Calu3 (cell line): Measurements from ENCODE around the gene WSCD2. TPM values are rescaled to one million over a fixed set of nuclear protein-coding genes. Genes with fewer than 3 reads are reported as not detected.

Experiments used
- BruUV-seq: library from RNA; stranded (reverse); fragments of 400-500 nt; replicated peaks from 2 replicates; lab custom pipeline; 2021; lab: Mats Ljungman, UMichigan
- CTCF ChIA-PET: fragments of 300-600 bp; sonication (Branson Sonifier 250); formaldehyde crosslinking; loops from one replicate; lab custom pipeline; 2022; ENCODE audit warnings: antibody characterized with exemption; lab: Charles Lee
- DNase-seq: peaks from one replicate; pipeline ENCODE4 v3.0.0; 2022
- H3K27ac Mint-ChIP-seq: one replicate; pipeline ENCODE4 v1.8.0; 2022; ENCODE audit warnings: mixed read lengths; ENCODE audit not compliant: unreplicated experiment
- H3K27me3 Mint-ChIP-seq: one replicate; pipeline ENCODE4 v1.8.0; 2022; ENCODE audit warnings: mixed read lengths; ENCODE audit not compliant: unreplicated experiment
- H3K36me3 Mint-ChIP-seq: one replicate; pipeline ENCODE4 v1.8.0; 2022; ENCODE audit warnings: mild to moderate bottlenecking, moderate library complexity, mixed read lengths; ENCODE audit not compliant: insufficient read depth, unreplicated experiment
- H3K4me1 Mint-ChIP-seq: one replicate; pipeline ENCODE4 v1.8.0; 2022; ENCODE audit warnings: mild to moderate bottlenecking, low read depth, mixed read lengths; ENCODE audit not compliant: unreplicated experiment
- H3K4me3 Mint-ChIP-seq: one replicate; pipeline ENCODE4 v1.8.0; 2022; ENCODE audit warnings: mild to moderate bottlenecking, low read depth, moderate library complexity, mixed read lengths; ENCODE audit not compliant: unreplicated experiment
- H3K9me3 Mint-ChIP-seq: one replicate; pipeline ENCODE4 v1.8.0; 2022; ENCODE audit warnings: low read depth, mixed read lengths; ENCODE audit not compliant: unreplicated experiment
- CTCF ChIP-seq: fragments of 200-600 bp; IDR thresholded peaks from one replicate; pipeline ENCODE4 v1.8.0; 2022; ENCODE audit warnings: antibody characterized with exemption; ENCODE audit not compliant: unreplicated experiment
- intact Hi-C: fragments of 100-400 bp; cut with micrococcal nuclease; formaldehyde crosslinking; loops from one replicate; pipeline ENCODE4 v1.10.0; 2022; ENCODE audit not compliant: unreplicated experiment
- total RNA-seq: library from RNA; stranded (reverse); gene quantifications from 2 replicates; pipeline ENCODE4 v1.2.3, GENCODE V29; 2022

The WSCD2 gene
- total RNA-seq, 1 experiment from 2014 or later = not detected

GRCh38 chr12:108139454-108139853 lies 10.4 kb downstream of the WSCD2 start:
- H3K4me1 Mint-ChIP-seq = no peaks in the 10 kb centered on the region
- no peak for DNase-seq
- intact Hi-C loops = no loop called here
- TF ChIP-seq CTCF = no peak
- H3K27me3 Mint-ChIP-seq = peaks cover 40% of the 10 kb centered on the region
- H3K36me3 Mint-ChIP-seq = no peaks in the 10 kb centered on the region
- no TSS peak for BruUV-seq
- H3K27ac Mint-ChIP-seq = no peak overlapping the region
- no peak overlapping the region for H3K4me3 Mint-ChIP-seq
- CTCF ChIA-PET = no interaction called here
- H3K9me3 Mint-ChIP-seq = no peaks in the 10 kb centered on the region

GRCh38 chr12:108140501-108140900 lies 11.4 kb downstream of the WSCD2 start:
- intact Hi-C loops = no loop called here
- TF ChIP-seq CTCF = no peak
- H3K4me1 Mint-ChIP-seq = no peaks in the 10 kb centered on the region
- no peaks in the 10 kb centered on the region for H3K9me3 Mint-ChIP-seq
- no peaks in the 10 kb centered on the region for H3K36me3 Mint-ChIP-seq
- BruUV-seq = no TSS peak
- CTCF ChIA-PET = no interaction called here
- H3K4me3 Mint-ChIP-seq = no peak overlapping the region
- H3K27ac Mint-ChIP-seq = no peak overlapping the region
- peaks cover 43% of the 10 kb centered on the region for H3K27me3 Mint-ChIP-seq
- DNase-seq = no peak

- H3K27me3 Mint-ChIP-seq = peaks cover 46% of the 10 kb centered on the region
- no peak overlapping the region for H3K27ac Mint-ChIP-seq
- H3K4me3 Mint-ChIP-seq = no peak overlapping the region
- DNase-seq = no peak
- no TSS peak for BruUV-seq
- no peak for TF ChIP-seq CTCF
- intact Hi-C loops = no loop called here
- no peaks in the 10 kb centered on the region for H3K9me3 Mint-ChIP-seq
- CTCF ChIA-PET = no interaction called here
- H3K36me3 Mint-ChIP-seq = no peaks in the 10 kb centered on the region
- H3K4me1 Mint-ChIP-seq = no peaks in the 10 kb centered on the region
These were observed 12.6 kb downstream of the WSCD2 start for GRCh38 chr12:108141600-108142130.

GRCh38 chr12:108143144-108143543 lies 14.1 kb downstream of the WSCD2 start:
- Mint-ChIP-seq H3K27ac (no peak overlapping the region), H3K9me3 (no peaks in the 10 kb centered on the region), H3K36me3 (no peaks in the 10 kb centered on the region), H3K4me1 (no peaks in the 10 kb centered on the region), H3K4me3 (no peak overlapping the region), H3K27me3 (peaks cover 54% of the 10 kb centered on the region)
- intact Hi-C loops = no loop called here
- no peak for TF ChIP-seq CTCF
- no TSS peak for BruUV-seq
- DNase-seq = no peak
- CTCF ChIA-PET = interaction anchor here (0.6 kb wide), 1 partner anchor 536 kb away, joined by 3 read pairs; no protein-coding TSS in a partner anchor
